HepG2 (cell line): ENCODE data around the gene ZNF491. TPM values are rescaled to one million over a fixed set of nuclear protein-coding genes. Genes with fewer than 3 reads are reported as not detected.

Experiments
- FOXO1 ChIP-seq: sonication (generic); formaldehyde crosslinking; IDR thresholded peaks from 2 replicates; pipeline ENCODE4 v1.4.0; 2020; ENCODE audit warnings: missing genetic modification reagents
- JARID2 ChIP-seq: sonication (generic); formaldehyde crosslinking; IDR thresholded peaks from 2 replicates; pipeline ENCODE4 v1.8.1; 2023; ENCODE audit warnings: missing genetic modification reagents, inconsistent platforms; ENCODE audit not compliant: insufficient replicate concordance
- POGK ChIP-seq: sonication (generic); formaldehyde crosslinking; conservative IDR thresholded peaks from 2 replicates; pipeline ENCODE4 v1.8.0; 2022; ENCODE audit warnings: mild to moderate bottlenecking, moderate library complexity, missing genetic modification reagents
- SETDB1 ChIP-seq: sonication (generic); formaldehyde crosslinking; IDR thresholded peaks from 2 replicates; pipeline ENCODE4 v1.5.1; 2020; ENCODE audit warnings: missing genetic modification reagents, mild to moderate bottlenecking, borderline replicate concordance
- SSRP1 ChIP-seq: IDR thresholded peaks from 2 replicates; pipeline ENCODE4 v1.6.1; 2016; ENCODE audit warnings: control low read depth
- ZHX2 ChIP-seq, 2 experiments: sonication (generic) in 1 of 2; formaldehyde crosslinking in 1 of 2; IDR thresholded peaks; 2 replicates each; pipeline versions ENCODE4 v1.6.1 to v1.9.0; 2014 to 2022; ENCODE audit warnings: antibody characterized with exemption in 1 of 2, borderline replicate concordance in 1 of 2, inconsistent platforms in 1 of 2, low read depth in 1 of 2, missing genetic modification reagents in 1 of 2
- ZNF331 ChIP-seq: sonication (generic); formaldehyde crosslinking; IDR thresholded peaks from 2 replicates; pipeline ENCODE4 v1.4.0; 2020; ENCODE audit warnings: missing genetic modification reagents
- polyA plus RNA-seq, 8 experiments: library from polyadenylated mRNA; depleted of rRNA in 3 of 8; stranded (reverse) in 7 of 8; unstranded in 1 of 8; fragments of >200 nt; fragmentation: Illumina TruSeq in 4 of 8; extraction: Trizol in 4 of 8; gene quantifications; 2 replicates each; pipeline versions ENCODE4 v1.2.1 to v1.2.3, GENCODE V29; 2011 to 2016; ENCODE audit warnings: low read depth in 4 of 8, missing spikeins in 1 of 8, mixed read lengths in 1 of 8; ENCODE audit not compliant: insufficient read depth in 1 of 8
- total RNA-seq, 5 experiments: library from RNA; depleted of rRNA; stranded (reverse); fragments of >200 nt; fragmentation: Illumina TruSeq; extraction: Trizol; gene quantifications; 2 replicates each; pipeline ENCODE4 v1.2.3, GENCODE V29; 2016; ENCODE audit warnings: low read depth in 1 of 5

Gene ZNF491
- total and polyA plus RNA-seq, 2 of the 13 experiments (the other 11 are each of a cell fraction or from before 2014, with no cell fraction given) = 0.57 to 2.2 TPM

GRCh38 chr19:11756965-11757364 is 41.4 kb upstream of the ZNF491 start (continued):
- TF ChIP-seq ZHX2 (IDR thresholded peaks at IDR 0.05; ENCODE audit: low read depth) (no peak), ZHX2 (CRISPR knock-in tag; IDR thresholded peaks at IDR 0.05; ENCODE audit: borderline replicate concordance) (no peak), POGK (CRISPR knock-in tag) (no peak), SSRP1 (no peak), ZNF331 (CRISPR knock-in tag) (no peak), SETDB1 (CRISPR knock-in tag) (no peak), JARID2 (CRISPR knock-in tag) (no peak), FOXO1 (CRISPR knock-in tag) (no peak)
- TF ChIP-seq, all 625 proteins: peak for 0
